Hepatocyte (in vitro differentiated cells): ENCODE measurements around the gene IL10RA.

Experiments used
- CTCF ChIP-seq: fragments of 200-600 bp; sonication (generic); IDR thresholded peaks from 2 replicates; pipeline ENCODE4 v1.5.1; 2016; ENCODE audit warnings: antibody characterized with exemption, mild to moderate bottlenecking; ENCODE audit not compliant: poor library complexity
- EZH2 ChIP-seq: fragments of 200-600 bp; sonication (generic); IDR thresholded peaks from 2 replicates; pipeline ENCODE4 v1.6.1; 2016; ENCODE audit warnings: antibody characterized with exemption, mild to moderate bottlenecking, borderline replicate concordance

DNA sequence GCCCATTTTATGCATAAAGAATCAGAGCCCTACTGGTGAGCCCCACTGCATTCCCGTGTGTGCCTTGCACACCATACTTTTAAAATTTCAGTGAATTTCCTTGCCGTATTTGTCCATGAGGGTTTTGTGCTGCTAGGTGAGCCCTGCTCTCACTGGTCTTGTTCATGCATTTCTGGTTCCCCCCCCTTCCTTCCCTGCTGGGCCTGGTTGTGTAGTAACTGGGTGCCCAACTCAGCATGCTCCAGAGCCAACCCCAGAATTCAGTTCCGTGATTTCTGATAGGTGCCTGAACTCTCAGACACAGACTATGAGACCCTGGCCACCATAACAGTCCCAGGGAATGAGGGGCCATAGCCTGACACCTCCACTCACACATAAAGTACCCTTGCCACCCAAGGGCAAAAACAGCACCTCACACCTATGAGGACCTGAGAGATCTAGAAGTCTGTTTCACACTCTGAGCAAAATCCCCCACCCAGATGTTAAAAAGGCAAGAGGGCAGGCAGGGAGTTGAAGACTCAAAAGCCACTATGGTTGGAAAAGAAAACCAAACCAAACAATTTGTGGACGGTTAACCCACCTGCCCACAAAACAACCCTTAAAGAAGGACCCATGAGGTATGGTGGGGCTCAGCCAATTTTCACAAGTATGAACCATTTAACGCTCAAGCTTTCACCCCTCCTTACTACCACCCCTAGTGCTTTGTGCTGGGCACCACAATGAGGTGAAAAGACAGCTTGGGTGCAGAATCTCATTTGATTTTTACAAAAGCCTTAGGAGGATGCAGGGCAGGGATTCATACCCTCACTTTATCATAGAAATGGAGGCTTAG is 16.8 kb upstream of the IL10RA start:
- TF ChIP-seq CTCF = no peak
- TF ChIP-seq EZH2 = no peak
